HG02798 (cell line): ENCODE measurements around the gene MYH15.

Experiments used
- ATAC-seq: cut with Tn5 transposase; IDR thresholded peaks from one replicate; pipeline ENCODE4 v1.9.1; 2021; ENCODE audit warnings: mild to moderate bottlenecking; ENCODE audit not compliant: unreplicated experiment, poor library complexity

MYH15 gene

DNA sequence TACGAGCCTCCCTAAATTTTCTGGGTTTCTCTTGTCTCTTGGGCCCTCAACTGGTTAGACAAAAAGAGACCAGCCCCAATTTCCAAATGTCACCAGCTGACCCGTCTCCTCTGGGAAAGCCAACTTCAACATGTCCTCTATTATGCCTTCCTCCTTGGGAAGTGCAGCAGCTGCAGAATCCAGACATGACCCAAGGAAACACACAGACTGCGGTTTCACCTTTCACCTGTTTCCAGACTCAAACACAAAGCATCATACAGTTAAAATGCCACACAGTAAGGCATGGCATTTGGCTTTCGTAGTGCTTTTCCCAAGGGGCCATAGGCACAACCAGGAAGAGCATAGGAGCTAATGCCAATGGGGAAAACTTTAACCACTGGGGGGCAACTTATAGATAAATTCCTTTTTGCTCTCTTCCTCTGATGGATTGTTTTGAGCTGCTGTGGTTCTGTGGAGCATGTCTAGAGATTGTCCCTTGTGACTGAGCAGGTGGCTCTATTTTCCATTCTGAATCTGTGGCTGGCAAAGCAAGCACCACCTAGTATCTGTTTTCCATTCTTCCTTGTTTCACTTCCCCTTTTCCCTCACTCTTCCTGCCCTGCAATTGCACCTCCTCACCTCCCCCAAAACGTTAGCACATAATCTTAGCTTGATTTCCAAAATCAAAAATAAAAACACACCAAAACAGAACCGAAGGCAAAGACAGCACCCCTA is 164.7 kb downstream of the MYH15 start:
- no peak for ATAC-seq

DNA sequence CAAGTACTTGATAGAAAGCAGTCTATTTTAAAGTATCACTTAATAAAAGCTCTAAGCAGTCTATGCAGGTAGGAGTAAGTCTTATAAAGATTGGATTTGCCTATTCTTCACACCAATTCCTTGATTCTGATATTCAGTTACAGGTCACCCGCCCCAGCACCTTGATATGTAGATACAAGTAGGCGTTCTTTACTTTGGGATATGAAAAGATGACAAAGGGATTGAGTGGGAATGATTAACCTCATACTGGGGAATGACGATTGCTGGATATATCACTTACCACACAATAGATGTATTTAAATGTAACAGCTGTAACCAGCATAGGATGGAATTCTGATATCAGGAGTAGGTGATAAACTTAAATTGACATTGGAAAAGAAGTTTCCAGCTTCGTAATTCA is 166.9 kb downstream of the MYH15 start:
- ATAC-seq, result no peak

- ATAC-seq, result peak; percentile 64
Measured at GRCh38 chr3:108342837-108343486, 167.4 kb downstream of the MYH15 start.

- ATAC-seq, result no peak
Measured at GRCh38 chr3:108341911-108342310, 168.5 kb downstream of the MYH15 start.

DNA sequence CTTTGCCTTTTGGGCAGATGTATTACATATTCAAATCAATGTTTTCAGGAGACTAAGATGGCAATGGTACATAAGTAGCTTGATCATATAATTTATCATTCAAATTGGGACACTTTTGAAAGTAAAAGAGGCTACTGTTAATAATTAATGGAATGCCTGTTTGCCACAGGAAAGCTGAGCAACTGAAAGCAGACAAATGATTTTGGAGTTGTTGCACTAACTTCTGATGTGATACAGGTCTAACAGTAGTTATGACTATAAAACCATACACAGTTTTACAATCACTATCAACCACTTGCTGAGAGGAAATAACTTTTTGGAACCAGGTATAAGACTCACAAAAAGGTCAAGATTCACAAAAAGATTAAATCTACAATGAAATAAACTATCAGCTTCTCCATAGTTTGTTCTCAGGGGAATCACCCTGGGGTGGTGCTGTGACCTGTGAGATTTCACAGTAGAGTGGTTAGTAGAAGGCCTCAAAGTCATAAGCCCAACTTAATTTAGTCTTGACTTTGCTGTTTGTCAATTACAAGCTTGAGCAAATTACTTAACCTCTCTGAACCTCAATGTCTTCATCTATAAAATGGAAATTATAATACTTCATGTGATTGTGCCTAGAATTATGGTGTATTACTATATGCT is 171.4 kb downstream of the MYH15 start:
- no peak for ATAC-seq

DNA sequence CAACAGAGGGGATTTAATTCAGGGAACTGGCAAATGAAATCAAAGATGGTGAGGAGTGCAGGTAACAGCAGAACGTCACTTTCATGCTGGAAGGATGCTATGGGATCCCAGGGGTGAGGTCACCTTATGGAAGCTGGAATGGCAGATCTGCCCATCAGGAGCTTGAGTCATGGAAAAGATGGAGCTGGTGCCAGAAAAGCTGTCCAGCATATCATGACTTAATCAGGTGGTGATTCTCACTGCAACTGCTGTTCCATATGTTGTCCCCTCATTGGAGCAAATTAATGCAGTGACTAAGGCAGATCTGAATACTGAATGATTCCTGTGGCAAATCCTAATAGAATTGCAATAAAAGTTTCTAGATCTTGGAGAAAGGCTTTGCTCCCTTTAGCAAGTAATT is 175.7 kb downstream of the MYH15 start:
- no peak for ATAC-seq

- no peak for ATAC-seq
Measured at GRCh38 chr3:108333961-108334360, 176.4 kb downstream of the MYH15 start.

DNA sequence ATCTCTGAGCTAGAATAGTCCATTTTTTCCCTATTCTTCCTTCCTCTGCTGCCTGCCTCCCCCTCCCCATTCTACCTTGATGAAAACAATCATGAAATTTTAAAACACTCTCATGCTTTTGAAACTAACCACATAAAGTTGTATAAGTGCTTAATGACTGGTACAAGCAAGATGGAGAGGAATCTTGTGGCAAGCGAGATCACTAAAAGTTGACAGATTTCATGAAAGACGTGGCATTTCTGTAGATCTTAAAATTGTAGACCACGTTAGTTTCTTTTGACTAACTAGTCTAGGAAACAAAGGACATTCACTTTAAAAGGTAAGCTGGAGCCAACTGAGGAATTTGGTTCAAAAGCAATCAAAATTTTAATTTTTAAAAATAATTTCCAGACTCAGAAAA is 178.6 kb downstream of the MYH15 start:
- ATAC-seq, result no peak
